PC-9 (cell line): ENCODE data around the gene IL16. TPM values are rescaled to one million over a fixed set of nuclear protein-coding genes. Genes with fewer than 3 reads are reported as not detected.

Experiments used
- BruUV-seq: library from RNA; stranded (reverse); fragments of 400-500 nt; replicated peaks from 2 replicates; lab custom pipeline; 2021; lab: Mats Ljungman, UMichigan
- CTCF ChIA-PET: fragments of 300-600 bp; sonication (Branson Sonifier 250); formaldehyde crosslinking; loops from one replicate; lab custom pipeline; 2022; ENCODE audit warnings: antibody characterized with exemption; lab: Charles Lee
- POLR2A ChIA-PET: fragments of 300-600 bp; sonication (Branson Sonifier 250); formaldehyde crosslinking; loops from one replicate; lab custom pipeline; 2022; ENCODE audit warnings: antibody characterized with exemption; ENCODE audit not compliant: unreplicated experiment; lab: Charles Lee
- DNase-seq, 2 experiments: peaks; one replicate each; pipeline versions ENCODE4 v3.0.0 to v3.0.0-alpha.2; 2015 to 2022; ENCODE audit warnings: mixed read lengths in 1 of 2
- H2AFZ ChIP-seq: fragments of 200-600 bp; sonication (generic); 2 replicates; pipeline ENCODE4 v1.8.1; 2017; ENCODE audit warnings: antibody characterized with exemption
- H3F3A ChIP-seq: fragments of 200-600 bp; sonication (generic); 2 replicates; pipeline ENCODE4 v1.8.1; 2017; ENCODE audit warnings: antibody characterized with exemption, mild to moderate bottlenecking, low read depth; ENCODE audit not compliant: insufficient read depth
- H3K27ac ChIP-seq: fragments of 200-600 bp; sonication (generic); 2 replicates; pipeline ENCODE4 v1.6.1; 2016; ENCODE audit warnings: mixed run types
- H3K27me3 ChIP-seq: fragments of 200-600 bp; sonication (generic); 2 replicates; pipeline ENCODE4 v1.6.1; 2016; ENCODE audit warnings: low read depth, mixed run types; ENCODE audit not compliant: insufficient read depth
- H3K36me3 ChIP-seq: fragments of 200-600 bp; sonication (generic); 2 replicates; pipeline ENCODE4 v1.6.1; 2016; ENCODE audit warnings: low read depth, mixed run types
- H3K4me1 ChIP-seq: fragments of 200-600 bp; sonication (generic); replicated peaks from 2 replicates; pipeline ENCODE4 v1.6.1; 2016; ENCODE audit warnings: mixed run types; ENCODE audit not compliant: insufficient read depth
- H3K4me2 ChIP-seq: fragments of 200-600 bp; sonication (generic); 2 replicates; pipeline ENCODE4 v1.6.1; 2017; ENCODE audit warnings: mixed run types
- H3K4me3 ChIP-seq: fragments of 200-600 bp; sonication (generic); 2 replicates; pipeline ENCODE4 v1.6.1; 2016; ENCODE audit warnings: mixed run types
- H3K79me2 ChIP-seq: fragments of 200-600 bp; sonication (generic); 2 replicates; pipeline ENCODE4 v1.6.1; 2017; ENCODE audit warnings: low read depth, mixed run types
- H3K9me2 ChIP-seq: fragments of 200-600 bp; sonication (generic); 2 replicates; pipeline ENCODE4 v1.8.1; 2017; ENCODE audit warnings: mild to moderate bottlenecking; ENCODE audit not compliant: insufficient read depth
- H3K9me3 ChIP-seq: fragments of 200-600 bp; sonication (generic); 2 replicates; pipeline ENCODE4 v1.8.1; 2016; ENCODE audit warnings: low read depth; ENCODE audit not compliant: insufficient read depth
- H4K20me1 ChIP-seq: fragments of 200-600 bp; sonication (generic); 2 replicates; pipeline ENCODE4 v1.8.1; 2017; ENCODE audit not compliant: insufficient read depth
- EZH2 ChIP-seq: fragments of 200-600 bp; sonication (generic); IDR thresholded peaks from 2 replicates; pipeline ENCODE4 v1.8.0; 2017; ENCODE audit warnings: antibody characterized with exemption, low read depth
- intact Hi-C: fragments of 100-400 bp; cut with micrococcal nuclease; formaldehyde crosslinking; loops from one replicate; pipeline ENCODE4 v1.10.0; 2022; ENCODE audit not compliant: unreplicated experiment
- total RNA-seq: library from RNA; stranded (reverse); gene quantifications from 2 replicates; pipeline ENCODE4 v1.2.3, GENCODE V29; 2021
- TF ChIP-seq, protein P1 (sequence below): fragments of 200-600 bp; sonication (generic); conservative IDR thresholded peaks from 2 replicates; pipeline ENCODE4 v1.6.1; 2017; ENCODE audit warnings: mixed run types, antibody characterized with exemption, mild to moderate bottlenecking, moderate library complexity

The IL16 gene
- total RNA-seq, 1 experiment from 2014 or later = 0.50 TPM

DNA sequence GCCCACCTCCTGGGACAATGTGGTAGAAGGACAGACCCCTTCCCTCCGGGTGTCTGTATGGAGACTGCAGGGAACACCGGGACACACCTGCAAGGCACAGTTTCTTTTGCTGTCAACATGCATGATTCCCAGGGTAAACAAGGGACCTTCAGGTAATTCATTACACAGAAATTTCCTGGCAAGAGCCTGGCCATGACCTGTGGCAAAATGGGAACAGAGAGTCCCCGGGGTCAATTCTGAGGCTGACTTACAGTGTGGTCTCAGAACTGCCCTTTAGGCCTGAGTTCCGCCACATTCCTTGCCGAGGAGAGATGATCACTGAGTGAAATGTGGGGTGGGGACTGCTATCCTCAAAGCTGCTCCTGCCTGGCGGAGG is 121.0 kb downstream of the IL16 start:
- H3K9me2 ChIP-seq = no peaks in the 10 kb centered on the region
- H3K27ac ChIP-seq = no peak overlapping the region
- no peaks in the 10 kb centered on the region for H3F3A ChIP-seq
- H3K27me3 ChIP-seq = peaks cover 13% of the 10 kb centered on the region; the same call in 1 of the 2 replicates
- TF ChIP-seq EZH2 = no peak
- TF ChIP-seq, protein P1, sequence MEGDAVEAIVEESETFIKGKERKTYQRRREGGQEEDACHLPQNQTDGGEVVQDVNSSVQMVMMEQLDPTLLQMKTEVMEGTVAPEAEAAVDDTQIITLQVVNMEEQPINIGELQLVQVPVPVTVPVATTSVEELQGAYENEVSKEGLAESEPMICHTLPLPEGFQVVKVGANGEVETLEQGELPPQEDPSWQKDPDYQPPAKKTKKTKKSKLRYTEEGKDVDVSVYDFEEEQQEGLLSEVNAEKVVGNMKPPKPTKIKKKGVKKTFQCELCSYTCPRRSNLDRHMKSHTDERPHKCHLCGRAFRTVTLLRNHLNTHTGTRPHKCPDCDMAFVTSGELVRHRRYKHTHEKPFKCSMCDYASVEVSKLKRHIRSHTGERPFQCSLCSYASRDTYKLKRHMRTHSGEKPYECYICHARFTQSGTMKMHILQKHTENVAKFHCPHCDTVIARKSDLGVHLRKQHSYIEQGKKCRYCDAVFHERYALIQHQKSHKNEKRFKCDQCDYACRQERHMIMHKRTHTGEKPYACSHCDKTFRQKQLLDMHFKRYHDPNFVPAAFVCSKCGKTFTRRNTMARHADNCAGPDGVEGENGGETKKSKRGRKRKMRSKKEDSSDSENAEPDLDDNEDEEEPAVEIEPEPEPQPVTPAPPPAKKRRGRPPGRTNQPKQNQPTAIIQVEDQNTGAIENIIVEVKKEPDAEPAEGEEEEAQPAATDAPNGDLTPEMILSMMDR = no peak
- no peaks in the 10 kb centered on the region for H3K79me2 ChIP-seq
- BruUV-seq = no TSS peak
- no peak for DNase-seq
- intact Hi-C loops = no loop called here
- H3K4me3 ChIP-seq = no peak overlapping the region
- POLR2A ChIA-PET = no interaction called here
- no peaks in the 10 kb centered on the region for H3K36me3 ChIP-seq
- no peaks in the 10 kb centered on the region for H4K20me1 ChIP-seq
- H2AFZ ChIP-seq = no peak overlapping the region
- no peak overlapping the region for H3K4me2 ChIP-seq
- no peaks in the 10 kb centered on the region for H3K9me3 ChIP-seq
- CTCF ChIA-PET = no interaction called here
- H3K4me1 ChIP-seq = no peaks in the 10 kb centered on the region

DNA sequence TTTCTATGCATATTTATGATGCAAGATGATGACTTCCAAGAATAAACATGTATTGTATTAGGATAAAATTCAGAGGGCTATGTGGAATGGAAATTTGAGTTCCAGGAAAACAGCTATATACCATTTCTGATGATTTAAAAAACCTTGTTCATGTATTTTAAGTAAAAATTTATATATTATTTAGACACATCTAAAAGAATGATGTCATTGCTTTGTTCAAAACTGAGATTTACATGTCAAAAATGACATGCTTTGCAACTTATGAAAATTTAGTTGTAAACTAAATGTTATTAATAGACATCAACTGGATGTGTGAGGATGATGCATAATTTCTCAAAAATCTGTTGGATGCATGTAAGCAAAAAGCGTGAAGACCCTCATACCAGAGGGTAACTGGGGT is 125.0 kb downstream of the IL16 start:
- peaks cover 26% of the 10 kb centered on the region for H3K27me3 ChIP-seq
- no peak overlapping the region for H3K27ac ChIP-seq
- ChIA-PET CTCF (no interaction called here), POLR2A (no interaction called here)
- DNase-seq = no peak
- no peak overlapping the region for H2AFZ ChIP-seq
- no peaks in the 10 kb centered on the region for H3K36me3 ChIP-seq
- H3F3A ChIP-seq = no peaks in the 10 kb centered on the region
- no peak for TF ChIP-seq EZH2
- TF ChIP-seq, protein P1 = no peak
- BruUV-seq = no TSS peak
- H4K20me1 ChIP-seq = no peaks in the 10 kb centered on the region
- no peaks in the 10 kb centered on the region for H3K4me1 ChIP-seq
- no peak overlapping the region for H3K4me2 ChIP-seq
- intact Hi-C loops = no loop called here
- no peak overlapping the region for H3K4me3 ChIP-seq
- H3K9me2 ChIP-seq = no peaks in the 10 kb centered on the region
- H3K79me2 ChIP-seq = no peaks in the 10 kb centered on the region
- H3K9me3 ChIP-seq = no peaks in the 10 kb centered on the region

DNA sequence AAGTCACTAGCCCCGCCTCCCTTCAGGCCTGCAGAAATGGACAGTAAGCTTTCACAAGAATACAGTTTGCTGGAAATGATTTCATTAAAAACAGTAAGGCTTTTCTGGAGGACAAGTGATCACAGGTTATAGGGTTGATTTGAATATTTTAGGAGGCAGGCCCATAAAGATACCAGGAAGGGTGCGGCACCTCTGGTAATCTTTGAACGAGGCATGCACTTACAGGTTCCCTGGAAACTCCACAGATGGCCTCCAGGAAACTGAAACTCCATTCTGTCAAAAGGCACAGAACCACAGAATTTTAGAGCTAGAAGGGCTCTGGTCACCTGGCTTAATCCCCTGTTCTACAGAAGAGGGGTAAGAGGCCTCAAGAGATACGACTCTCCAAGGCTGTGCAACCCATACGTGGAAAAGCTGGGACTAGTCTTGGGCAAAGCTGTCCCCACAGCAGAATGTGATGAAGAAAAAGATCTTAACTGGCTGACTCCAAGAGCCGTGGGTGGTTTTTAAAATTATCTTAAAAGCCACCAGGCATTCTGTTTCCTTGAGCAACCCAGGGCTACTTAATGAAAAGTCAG is 126.1 kb downstream of the IL16 start:
- Histone ChIP-seq H4K20me1 (no peaks in the 10 kb centered on the region), H3K4me2 (no peak overlapping the region), H3K27ac (no peak overlapping the region), H3K27me3 (peaks cover 33% of the 10 kb centered on the region), H3K36me3 (no peaks in the 10 kb centered on the region), H3K4me3 (no peak overlapping the region), H3K79me2 (no peaks in the 10 kb centered on the region), H3K9me2 (no peaks in the 10 kb centered on the region), H3K9me3 (no peaks in the 10 kb centered on the region), H3K4me1 (no peaks in the 10 kb centered on the region), H2AFZ (no peak overlapping the region), H3F3A (no peaks in the 10 kb centered on the region)
- no peak for DNase-seq
- intact Hi-C loops = no loop called here
- BruUV-seq = no TSS peak
- TF ChIP-seq, protein P1 = no peak
- no peak for TF ChIP-seq EZH2
- ChIA-PET CTCF (no interaction called here), POLR2A (no interaction called here)
